ENCODE results near the gene ITGAD. TPM values are rescaled to one million over a fixed set of nuclear protein-coding genes. Genes with fewer than 3 reads are reported as not detected.
A peak's percentile ranks its signal among the peaks of the same experiment; 100 is the strongest.

Gene ITGAD
- total and polyA plus RNA-seq, 2 of the 13 experiments (the other 11 are each of a cell fraction or from before 2014, with no cell fraction given), result not detected

DNA sequence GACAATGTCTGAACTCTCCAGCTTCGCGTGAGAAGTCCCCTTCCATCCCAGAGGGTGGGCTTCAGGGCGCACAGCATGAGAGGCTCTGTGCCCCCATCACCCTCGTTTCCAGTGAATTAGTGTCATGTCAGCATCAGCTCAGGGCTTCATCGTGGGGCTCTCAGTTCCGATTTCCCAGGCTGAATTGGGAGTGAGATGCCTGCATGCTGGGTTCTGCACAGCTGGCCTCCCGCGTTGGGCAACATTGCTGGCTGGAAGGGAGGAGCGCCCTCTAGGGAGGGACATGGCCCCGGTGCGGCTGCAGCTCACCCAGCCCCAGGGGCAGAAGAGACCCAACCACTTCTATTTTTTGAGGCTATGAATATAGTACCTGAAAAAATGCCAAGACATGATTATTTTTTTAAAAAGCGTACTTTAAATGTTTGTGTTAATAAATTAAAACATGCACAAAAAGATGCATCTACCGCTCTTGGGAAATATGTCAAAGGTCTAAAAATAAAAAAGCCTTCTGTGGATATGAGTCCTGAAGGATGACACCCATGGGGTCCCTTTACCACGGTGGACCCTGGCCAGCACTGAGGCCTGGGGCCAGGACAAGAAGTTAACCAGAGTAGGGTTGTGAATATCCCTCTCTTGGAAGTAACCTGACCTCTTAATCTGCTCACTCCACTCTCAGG, 10.5 kb upstream of the ITGAD start (continued):
- 0 out of 2 replicates have a peak, but pooled peaks have one; percentile 35 for TF ChIP-seq MXD3 (CRISPR knock-in tag; IDR thresholded peaks at IDR 0.05)
- TF ChIP-seq MAFF (IDR thresholded peaks at IDR 0.05; ENCODE audit: low read depth, low read length), result peak; percentile 75
- TF ChIP-seq, protein P1, sequence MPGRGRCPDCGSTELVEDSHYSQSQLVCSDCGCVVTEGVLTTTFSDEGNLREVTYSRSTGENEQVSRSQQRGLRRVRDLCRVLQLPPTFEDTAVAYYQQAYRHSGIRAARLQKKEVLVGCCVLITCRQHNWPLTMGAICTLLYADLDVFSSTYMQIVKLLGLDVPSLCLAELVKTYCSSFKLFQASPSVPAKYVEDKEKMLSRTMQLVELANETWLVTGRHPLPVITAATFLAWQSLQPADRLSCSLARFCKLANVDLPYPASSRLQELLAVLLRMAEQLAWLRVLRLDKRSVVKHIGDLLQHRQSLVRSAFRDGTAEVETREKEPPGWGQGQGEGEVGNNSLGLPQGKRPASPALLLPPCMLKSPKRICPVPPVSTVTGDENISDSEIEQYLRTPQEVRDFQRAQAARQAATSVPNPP (CRISPR knock-in tag; IDR thresholded peaks at IDR 0.05), result no peak
- TF ChIP-seq, protein P2, sequence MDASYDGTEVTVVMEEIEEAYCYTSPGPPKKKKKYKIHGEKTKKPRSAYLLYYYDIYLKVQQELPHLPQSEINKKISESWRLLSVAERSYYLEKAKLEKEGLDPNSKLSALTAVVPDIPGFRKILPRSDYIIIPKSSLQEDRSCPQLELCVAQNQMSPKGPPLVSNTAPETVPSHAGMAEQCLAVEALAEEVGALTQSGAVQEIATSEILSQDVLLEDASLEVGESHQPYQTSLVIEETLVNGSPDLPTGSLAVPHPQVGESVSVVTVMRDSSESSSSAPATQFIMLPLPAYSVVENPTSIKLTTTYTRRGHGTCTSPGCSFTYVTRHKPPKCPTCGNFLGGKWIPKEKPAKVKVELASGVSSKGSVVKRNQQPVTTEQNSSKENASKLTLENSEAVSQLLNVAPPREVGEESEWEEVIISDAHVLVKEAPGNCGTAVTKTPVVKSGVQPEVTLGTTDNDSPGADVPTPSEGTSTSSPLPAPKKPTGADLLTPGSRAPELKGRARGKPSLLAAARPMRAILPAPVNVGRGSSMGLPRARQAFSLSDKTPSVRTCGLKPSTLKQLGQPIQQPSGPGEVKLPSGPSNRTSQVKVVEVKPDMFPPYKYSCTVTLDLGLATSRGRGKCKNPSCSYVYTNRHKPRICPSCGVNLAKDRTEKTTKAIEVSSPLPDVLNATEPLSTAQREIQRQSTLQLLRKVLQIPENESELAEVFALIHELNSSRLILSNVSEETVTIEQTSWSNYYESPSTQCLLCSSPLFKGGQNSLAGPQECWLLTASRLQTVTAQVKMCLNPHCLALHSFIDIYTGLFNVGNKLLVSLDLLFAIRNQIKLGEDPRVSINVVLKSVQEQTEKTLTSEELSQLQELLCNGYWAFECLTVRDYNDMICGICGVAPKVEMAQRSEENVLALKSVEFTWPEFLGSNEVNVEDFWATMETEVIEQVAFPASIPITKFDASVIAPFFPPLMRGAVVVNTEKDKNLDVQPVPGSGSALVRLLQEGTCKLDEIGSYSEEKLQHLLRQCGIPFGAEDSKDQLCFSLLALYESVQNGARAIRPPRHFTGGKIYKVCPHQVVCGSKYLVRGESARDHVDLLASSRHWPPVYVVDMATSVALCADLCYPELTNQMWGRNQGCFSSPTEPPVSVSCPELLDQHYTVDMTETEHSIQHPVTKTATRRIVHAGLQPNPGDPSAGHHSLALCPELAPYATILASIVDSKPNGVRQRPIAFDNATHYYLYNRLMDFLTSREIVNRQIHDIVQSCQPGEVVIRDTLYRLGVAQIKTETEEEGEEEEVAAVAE (CRISPR knock-in tag; IDR thresholded peaks at IDR 0.05; ENCODE audit: borderline replicate concordance), result no peak
- TF ChIP-seq PHF8 (CRISPR knock-in tag; IDR thresholded peaks at IDR 0.05), result no peak
- no peak for TF ChIP-seq ADNP (CRISPR knock-in tag; IDR thresholded peaks at IDR 0.05)
- TF ChIP-seq MXD4 (CRISPR knock-in tag; IDR thresholded peaks at IDR 0.05), result no peak
- no peak for TF ChIP-seq TFDP1 (CRISPR knock-in tag; IDR thresholded peaks at IDR 0.05; ENCODE audit: borderline replicate concordance)
- no peak for TF ChIP-seq HIC2 (CRISPR knock-in tag; IDR thresholded peaks at IDR 0.05; ENCODE audit: low read depth)
- TF ChIP-seq, protein P3, sequence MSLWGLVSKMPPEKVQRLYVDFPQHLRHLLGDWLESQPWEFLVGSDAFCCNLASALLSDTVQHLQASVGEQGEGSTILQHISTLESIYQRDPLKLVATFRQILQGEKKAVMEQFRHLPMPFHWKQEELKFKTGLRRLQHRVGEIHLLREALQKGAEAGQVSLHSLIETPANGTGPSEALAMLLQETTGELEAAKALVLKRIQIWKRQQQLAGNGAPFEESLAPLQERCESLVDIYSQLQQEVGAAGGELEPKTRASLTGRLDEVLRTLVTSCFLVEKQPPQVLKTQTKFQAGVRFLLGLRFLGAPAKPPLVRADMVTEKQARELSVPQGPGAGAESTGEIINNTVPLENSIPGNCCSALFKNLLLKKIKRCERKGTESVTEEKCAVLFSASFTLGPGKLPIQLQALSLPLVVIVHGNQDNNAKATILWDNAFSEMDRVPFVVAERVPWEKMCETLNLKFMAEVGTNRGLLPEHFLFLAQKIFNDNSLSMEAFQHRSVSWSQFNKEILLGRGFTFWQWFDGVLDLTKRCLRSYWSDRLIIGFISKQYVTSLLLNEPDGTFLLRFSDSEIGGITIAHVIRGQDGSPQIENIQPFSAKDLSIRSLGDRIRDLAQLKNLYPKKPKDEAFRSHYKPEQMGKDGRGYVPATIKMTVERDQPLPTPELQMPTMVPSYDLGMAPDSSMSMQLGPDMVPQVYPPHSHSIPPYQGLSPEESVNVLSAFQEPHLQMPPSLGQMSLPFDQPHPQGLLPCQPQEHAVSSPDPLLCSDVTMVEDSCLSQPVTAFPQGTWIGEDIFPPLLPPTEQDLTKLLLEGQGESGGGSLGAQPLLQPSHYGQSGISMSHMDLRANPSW (CRISPR knock-in tag; IDR thresholded peaks at IDR 0.05; ENCODE audit: borderline replicate concordance), result no peak
- TF ChIP-seq SIN3B (IDR thresholded peaks at IDR 0.05; ENCODE audit: low read length), result no peak
- no peak for TF ChIP-seq SIX4 (CRISPR knock-in tag; IDR thresholded peaks at IDR 0.05)
- TF ChIP-seq, protein P4, sequence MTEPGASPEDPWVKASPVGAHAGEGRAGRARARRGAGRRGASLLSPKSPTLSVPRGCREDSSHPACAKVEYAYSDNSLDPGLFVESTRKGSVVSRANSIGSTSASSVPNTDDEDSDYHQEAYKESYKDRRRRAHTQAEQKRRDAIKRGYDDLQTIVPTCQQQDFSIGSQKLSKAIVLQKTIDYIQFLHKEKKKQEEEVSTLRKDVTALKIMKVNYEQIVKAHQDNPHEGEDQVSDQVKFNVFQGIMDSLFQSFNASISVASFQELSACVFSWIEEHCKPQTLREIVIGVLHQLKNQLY (CRISPR knock-in tag; IDR thresholded peaks at IDR 0.05), result no peak
- no peak for TF ChIP-seq ZNF121 (CRISPR knock-in tag; IDR thresholded peaks at IDR 0.05)
- TF ChIP-seq SATB2 (CRISPR knock-in tag; IDR thresholded peaks at IDR 0.05), result no peak
- TF ChIP-seq ZNF607 (CRISPR knock-in tag; IDR thresholded peaks at IDR 0.05; ENCODE audit: borderline replicate concordance), result no peak
- TF ChIP-seq ZNF317 (CRISPR knock-in tag; IDR thresholded peaks at IDR 0.05), result no peak

Data from HepG2 (cell line).